GM18858 (cell line): Measurements from ENCODE around the gene CAMTA1.

ENCODE experiments used
- ATAC-seq: cut with Tn5 transposase; IDR thresholded peaks from one replicate; pipeline ENCODE4 v1.9.1; 2021; ENCODE audit not compliant: unreplicated experiment

Gene CAMTA1

DNA sequence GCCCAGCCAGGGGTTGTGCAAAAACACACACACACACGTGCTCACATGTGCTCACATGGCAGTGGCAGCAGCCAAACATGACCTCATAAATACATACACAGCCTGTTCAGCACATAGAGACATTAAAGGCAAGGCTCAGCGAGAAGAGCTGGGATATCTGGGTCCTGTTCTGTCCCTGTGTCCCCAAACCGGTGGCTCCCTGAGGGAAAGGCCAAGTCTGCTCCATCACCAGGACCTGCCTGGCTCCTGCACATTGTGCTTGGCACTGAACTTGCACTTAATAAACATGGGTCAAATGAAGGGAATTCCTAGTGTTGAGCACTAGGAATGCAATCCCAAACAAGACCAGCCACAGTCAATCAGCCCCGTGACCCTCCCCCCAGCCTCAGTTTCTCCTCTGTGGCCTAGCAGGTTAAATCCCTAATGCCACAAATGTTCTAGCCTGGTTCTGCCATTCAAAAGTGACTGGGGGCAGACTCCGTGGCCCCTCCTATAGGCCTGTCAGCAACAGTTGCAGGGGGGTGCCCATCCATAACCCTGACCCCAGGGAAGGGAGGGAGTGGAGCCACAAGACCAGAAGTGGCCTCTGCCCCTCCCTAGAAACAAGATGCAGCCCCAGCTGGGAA lies 825.0 kb downstream of the CAMTA1 start:
- no peak for ATAC-seq

- ATAC-seq = no peak
Measured at GRCh38 chr1:7610936-7611335, 825.7 kb downstream of the CAMTA1 start.

- no peak for ATAC-seq
Measured at GRCh38 chr1:7611421-7612010, 826.3 kb downstream of the CAMTA1 start.

GRCh38 chr1:7613106-7613850 lies 828.0 kb downstream of the CAMTA1 start:
- ATAC-seq = no peak

DNA sequence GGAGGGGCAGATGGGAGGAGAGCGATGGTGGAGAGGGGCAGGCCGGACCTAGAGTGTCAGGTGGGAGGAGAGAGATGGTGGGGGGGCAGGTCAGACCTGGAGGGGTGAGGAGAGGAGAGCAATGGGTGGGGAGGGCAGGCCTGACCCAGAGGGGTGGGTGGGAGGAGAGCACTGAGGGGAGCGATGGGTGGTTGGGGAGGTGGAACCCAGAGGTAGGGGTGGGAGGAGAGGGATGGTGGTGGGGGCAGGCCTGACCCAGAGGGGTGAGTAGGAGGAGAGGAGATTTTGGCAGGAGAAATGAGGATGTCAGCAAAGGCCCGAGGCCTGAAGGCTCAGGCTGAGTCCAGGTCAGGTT lies 828.6 kb downstream of the CAMTA1 start:
- ATAC-seq = no peak

GRCh38 chr1:7614576-7615074 lies 829.4 kb downstream of the CAMTA1 start:
- no peak for ATAC-seq

DNA sequence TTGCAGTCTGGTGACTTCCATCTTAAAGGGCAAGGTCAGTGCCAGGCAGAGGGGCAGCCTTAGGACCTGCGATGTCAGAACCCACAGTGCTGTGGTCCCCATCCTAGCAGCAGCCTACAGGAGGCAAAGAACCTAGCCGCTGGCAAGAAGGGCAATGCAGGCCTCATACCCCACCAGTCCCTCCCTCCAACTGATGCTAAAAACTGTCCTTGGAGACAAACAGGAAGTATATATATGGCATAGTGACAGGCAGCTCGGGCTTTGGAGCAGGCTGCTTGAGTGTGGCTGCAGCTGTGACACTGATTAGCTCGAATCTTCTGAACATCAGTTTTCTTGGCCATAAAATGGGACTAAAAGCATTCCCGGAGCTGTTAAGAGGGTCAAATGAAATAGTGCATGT lies 829.9 kb downstream of the CAMTA1 start:
- ATAC-seq = no peak

DNA sequence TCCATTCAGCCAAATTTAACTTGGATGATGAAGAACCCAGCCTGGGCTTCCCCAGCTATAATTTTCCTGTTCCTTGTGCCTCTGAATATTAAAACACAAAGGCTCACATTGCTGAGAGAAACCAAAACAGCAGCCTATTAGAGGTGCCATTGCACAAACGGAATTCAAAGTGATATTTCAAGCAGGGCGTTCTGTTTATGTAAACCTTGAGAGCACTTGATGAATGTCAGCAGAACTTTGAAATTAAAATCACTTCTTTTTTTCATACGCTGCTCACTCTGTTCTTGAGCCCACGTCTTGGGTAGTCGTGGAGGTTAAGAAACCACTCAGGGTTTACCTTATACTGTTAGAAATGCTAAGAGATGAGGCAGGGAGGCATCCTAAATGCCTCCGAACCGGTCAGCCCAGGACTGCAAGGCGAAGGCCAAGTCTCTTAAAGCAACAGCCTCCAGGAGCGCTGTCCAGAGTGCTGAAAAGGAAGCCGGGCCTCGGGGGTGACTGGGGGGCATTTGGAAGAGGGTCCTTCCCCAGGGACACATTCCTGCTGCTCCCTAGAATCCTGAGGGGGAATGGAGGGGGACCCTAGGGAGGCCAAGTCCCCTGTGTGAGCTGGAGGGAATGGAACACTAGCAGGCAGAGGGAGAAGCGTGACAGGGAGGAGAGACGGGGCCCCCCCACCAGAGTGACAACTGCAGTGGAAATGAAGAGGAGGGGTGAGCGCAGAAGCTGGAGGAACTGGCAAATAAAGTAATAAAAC lies 831.0 kb downstream of the CAMTA1 start:
- ATAC-seq = no peak

DNA sequence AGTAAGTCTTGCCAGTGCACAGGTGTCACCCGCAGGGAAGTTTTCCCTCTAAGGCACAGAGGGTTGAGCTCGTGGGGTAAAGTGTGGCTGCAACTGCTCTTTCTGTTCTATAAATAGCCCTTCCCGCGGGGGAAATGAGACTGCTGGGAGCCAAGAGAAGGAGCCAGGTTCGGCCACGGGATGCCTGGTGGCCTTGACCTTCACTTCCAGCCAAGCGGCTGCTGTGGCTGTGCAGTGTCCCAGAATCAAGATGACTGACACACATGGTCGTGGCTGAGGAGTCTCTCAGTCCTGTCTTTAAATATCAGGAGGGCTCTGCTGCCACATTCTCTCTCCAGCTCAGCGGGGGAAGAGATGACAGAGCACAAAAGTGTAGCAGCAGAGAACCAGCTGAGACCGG lies 831.7 kb downstream of the CAMTA1 start:
- ATAC-seq = no peak

GRCh38 chr1:7617826-7618225 lies 832.6 kb downstream of the CAMTA1 start:
- no peak for ATAC-seq

DNA sequence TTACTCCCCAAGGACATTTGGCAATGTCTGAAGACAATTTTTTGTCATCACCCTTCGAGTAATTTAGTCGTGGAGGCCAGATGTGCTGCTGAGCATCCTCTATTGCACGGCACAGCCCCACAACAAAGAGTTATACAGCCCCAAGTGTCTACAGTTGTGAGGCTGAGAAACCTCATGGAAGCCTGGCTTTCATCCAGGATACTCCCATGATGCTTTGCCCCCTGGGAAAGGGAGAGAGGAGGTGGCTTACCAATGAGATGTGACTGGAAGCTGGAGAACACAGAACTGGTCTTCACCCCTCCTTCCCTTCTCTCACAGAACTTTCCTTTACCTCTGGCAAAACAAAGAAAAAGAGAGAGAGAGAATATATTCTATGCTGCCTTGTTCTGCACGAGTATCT lies 834.9 kb downstream of the CAMTA1 start:
- no peak for ATAC-seq

DNA sequence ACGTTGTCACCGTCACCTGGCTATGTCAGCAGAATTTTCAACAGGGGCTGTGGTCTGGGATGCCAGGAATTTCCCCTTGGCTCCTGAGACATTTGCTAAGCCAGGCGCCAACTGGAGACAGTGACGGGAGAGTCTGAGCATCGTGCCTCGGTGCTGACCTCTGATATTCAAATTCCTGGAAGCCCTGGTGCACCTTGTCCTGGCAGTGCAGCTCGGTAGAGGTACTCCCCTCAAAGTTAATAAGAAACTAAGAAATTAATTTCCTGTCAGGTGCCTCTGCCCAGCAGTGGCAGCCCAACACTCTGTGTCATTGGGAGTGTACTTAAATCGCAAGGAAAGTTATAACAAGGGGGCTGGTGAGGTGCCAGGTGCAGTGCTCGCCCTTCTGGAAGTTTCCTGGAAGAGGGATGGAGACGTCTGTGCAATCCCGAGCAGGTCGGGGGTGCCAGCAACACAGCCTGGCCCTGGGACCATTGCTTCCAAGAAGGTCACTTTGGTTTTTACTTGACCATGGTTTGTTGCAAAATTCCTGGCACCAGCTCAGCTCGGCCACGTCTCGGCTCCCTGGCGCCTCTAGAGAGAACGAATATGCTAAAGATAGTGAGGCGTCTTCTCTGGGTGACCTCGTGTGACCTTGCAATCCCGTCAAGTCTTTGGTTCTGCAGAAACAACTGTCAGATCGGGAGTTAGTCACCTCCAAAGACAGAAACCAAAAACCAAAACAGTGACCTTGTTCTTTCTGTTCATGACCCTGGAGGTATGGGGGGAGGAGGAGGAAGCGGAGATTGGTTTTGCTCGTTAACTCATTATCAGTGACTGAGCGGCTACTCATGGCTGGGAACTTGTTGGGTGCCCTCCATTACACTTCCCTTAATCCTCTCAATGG lies 836.3 kb downstream of the CAMTA1 start:
- ATAC-seq = no peak

GRCh38 chr1:7623842-7624241 lies 838.6 kb downstream of the CAMTA1 start:
- ATAC-seq = no peak

DNA sequence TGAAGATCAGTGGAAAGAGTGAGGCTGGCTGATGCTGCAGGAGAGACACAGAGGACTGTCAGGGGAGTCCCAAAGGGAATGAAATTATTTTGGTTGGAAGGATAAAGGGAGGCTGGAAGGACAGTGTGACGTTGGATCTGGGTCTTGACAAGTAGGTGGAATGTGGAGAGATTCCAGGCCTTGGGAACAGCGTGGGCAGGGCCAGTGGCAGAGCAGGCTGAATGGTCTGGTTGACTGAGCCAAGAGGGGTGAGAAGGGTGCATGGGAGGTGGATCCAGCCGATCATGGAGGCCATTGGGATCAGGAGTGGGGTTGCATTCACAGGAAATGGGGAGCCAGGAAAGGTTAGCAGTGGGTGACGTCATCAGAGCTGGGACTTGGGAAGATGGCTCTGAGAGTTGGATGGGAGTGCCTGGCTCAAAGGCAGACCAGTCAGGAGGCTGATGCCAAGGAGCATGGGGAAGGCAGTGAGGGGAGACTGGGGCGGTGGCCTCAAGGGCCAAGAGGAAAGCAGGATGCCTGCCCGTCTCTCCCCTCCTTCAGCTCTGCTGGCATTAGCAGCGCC lies 839.6 kb downstream of the CAMTA1 start:
- no peak for ATAC-seq

DNA sequence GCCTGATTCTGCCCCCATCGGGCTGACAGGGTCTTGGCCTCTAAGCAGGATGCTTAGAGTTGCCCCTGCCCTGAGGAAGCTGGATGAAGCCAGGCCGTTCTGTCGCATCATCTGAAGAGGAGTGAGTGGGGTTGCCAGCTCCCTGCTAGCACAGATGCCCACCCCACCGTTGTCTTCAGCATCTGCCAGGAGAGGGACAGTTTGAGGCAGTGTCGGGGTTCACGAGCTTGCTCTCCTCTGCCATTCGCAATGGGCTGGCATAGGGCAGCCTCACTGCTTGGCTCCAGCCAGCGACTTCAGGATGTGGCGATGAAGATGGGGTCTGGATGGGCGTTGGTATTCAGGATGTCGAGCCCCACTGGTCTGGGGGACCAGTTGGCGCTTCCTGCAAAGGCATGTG lies 840.1 kb downstream of the CAMTA1 start:
- no peak for ATAC-seq

- ATAC-seq = no peak
Measured at GRCh38 chr1:7628273-7628672, 843.0 kb downstream of the CAMTA1 start.

DNA sequence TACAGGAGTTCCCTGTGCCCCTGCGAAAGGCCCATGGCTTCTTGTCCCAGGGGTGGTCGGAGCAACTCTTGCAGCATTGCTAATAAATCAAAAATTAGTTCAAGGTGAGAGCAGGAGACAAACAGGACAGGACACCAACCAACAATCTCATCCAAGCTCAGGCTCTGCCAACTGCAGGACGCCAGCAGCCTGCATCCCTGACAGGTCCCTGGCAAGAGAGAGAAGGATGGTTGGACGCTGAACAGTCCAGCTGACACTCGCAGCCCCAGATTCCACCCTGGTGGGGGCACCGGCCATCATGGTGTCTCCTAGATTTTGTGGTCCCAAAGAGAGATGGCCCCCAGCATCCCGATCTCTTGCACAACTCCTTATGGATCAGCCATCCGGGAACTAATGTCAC lies 843.8 kb downstream of the CAMTA1 start:
- ATAC-seq = no peak

DNA sequence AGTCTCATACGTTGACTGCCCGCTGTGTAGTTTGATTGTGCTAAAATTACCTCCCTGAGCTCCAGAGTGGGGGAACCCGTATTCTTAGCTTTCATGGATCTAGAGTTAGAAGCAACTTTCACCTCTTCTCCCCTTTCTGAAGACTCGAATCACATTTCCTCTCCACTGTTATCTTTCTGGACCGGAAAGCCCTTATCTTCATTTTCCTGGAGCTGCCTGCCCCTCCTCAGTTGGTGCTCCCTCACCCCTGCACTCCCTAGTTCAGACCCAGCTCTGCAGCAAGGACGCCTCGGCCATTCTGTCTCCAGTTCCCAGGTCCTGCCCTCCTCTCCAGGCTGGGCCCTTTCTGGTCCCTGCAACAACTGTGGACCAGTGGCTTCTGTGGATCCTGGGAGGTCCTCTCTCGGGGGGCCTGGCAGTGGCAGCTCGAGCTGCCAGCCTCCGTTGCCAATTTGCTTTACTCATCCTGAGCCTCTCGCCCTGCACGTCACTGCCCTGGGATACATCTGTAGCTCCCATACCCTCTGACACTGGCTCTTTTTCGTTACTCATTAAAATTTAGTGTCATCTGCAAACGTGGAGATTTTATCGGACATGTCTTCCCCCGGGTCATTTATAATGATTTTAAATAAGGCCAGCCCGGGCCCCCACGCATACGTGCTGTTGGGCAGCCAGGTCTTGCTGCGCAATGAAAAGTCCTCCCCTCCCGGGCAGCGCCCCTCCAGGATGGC lies 844.4 kb downstream of the CAMTA1 start:
- ATAC-seq = no peak

DNA sequence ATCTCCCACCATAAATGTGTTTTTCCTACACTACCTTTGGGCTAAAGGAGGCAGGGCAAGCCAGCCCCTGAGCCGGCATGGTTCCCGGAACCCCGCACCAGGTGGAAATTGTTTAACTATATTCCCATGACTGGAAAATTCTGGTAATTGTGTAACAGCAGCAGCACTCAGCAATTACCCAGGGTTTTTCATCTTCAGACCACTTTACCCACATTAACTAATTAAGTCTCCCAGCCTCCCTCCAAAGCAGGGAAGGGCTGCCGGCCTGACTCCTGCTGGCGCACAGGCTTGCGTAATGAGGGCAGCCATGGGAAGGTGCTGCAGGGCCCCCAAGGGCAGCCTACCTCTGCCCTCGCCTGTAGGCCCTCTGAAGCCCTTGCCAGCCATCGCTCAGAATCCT lies 845.1 kb downstream of the CAMTA1 start:
- no peak for ATAC-seq

DNA sequence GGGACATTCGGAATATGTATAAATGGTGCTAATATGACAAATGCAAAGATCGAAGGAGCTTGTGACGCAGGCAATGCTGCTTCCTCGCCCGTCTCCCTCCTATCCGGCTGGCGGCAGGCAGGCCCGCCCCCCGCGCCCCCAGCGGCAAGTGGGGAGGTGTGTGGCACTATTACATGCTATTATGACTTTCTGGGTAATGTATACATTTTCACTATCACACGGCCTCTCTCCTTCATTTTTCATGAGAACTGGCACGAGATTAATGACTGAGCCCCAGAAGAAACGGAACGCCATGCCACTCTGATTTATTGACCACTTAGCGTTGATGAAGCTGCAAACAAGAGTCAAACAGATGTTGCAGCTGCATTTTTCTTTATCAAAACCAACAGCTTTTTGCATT lies 846.9 kb downstream of the CAMTA1 start:
- ATAC-seq = no peak
